Endometrial microvascular endothelial cells (primary cell): ENCODE measurements around the gene UTP11. TPM values are rescaled to one million over a fixed set of nuclear protein-coding genes. Genes with fewer than 3 reads are reported as not detected.

Experiments
- in situ Hi-C: cut with HindIII; loops from 2 replicates; pipeline ENCODE4 v1.10.0; 2017; ENCODE audit warnings: low sequenced_read_pairs, low pct_unique_long_range_greater_than_20kb; ENCODE audit errors: inconsistent ontology term
- total RNA-seq: library from RNA; depleted of rRNA; stranded (reverse); fragments of >200 nt; gene quantifications from one replicate; pipeline ENCODE4 v1.2.3, GENCODE V29; 2015; ENCODE audit errors: inconsistent ontology term

The UTP11 gene
- total RNA-seq, 1 donor from 2014 or later: 69.1 TPM

GRCh38 chr1:38000529-38001455, 11.7 kb upstream of the UTP11 start:
- in situ Hi-C loops: no loop called here

GRCh38 chr1:38003261-38004250, 9.0 kb upstream of the UTP11 start:
- in situ Hi-C loops: no loop called here

- in situ Hi-C loops: no loop called here
Observed at GRCh38 chr1:38004284-38005108, 8.0 kb upstream of the UTP11 start.

- in situ Hi-C loops: no loop called here
Observed at GRCh38 chr1:38005195-38006007, 7.1 kb upstream of the UTP11 start, which contains the start of gene FHL3. FHL3 (minus strand) TSS chr1:38005514; CDS start chr1:37999412, 6,102 bp downstream.

- in situ Hi-C loops: no loop called here
Observed at GRCh38 chr1:38006008-38006828, 6.3 kb upstream of the UTP11 start.

- in situ Hi-C loops: no loop called here
Observed at GRCh38 chr1:38009088-38009840, 3.3 kb upstream of the UTP11 start.

- in situ Hi-C loops: no loop called here
Observed at GRCh38 chr1:38009841-38010180, 2.7 kb upstream of the UTP11 start.

GRCh38 chr1:38013227-38013622, 691 bp downstream of the UTP11 start:
- in situ Hi-C loops: no loop called here

- in situ Hi-C loops: no loop called here
Observed at GRCh38 chr1:38014171-38014570, 1.6 kb downstream of the UTP11 start.

- in situ Hi-C loops: no loop called here
Observed at GRCh38 chr1:38014724-38015424, 2.3 kb downstream of the UTP11 start.

- in situ Hi-C loops: no loop called here
Observed at GRCh38 chr1:38015978-38016725, 3.6 kb downstream of the UTP11 start.

- in situ Hi-C loops: no loop called here
Observed at GRCh38 chr1:38018864-38019343, 6.4 kb downstream of the UTP11 start.

GRCh38 chr1:38020396-38020795, 7.9 kb downstream of the UTP11 start:
- in situ Hi-C loops: no loop called here

GRCh38 chr1:38021969-38022368, 9.4 kb downstream of the UTP11 start:
- in situ Hi-C loops: no loop called here

- in situ Hi-C loops: no loop called here
Observed at GRCh38 chr1:38022810-38023209, 10.3 kb downstream of the UTP11 start.
